ENCODE results near the gene CHN1. TPM values are rescaled to one million over a fixed set of nuclear protein-coding genes. Genes with fewer than 3 reads are reported as not detected.

Gene CHN1
- polyA plus RNA-seq, 1 donor (not counting 4 experiments of a cell fraction or from before 2014, with no cell fraction given), result 2.3 TPM

GRCh38 chr2:175010848-175011254 is 5.7 kb upstream of the CHN1 start:
- Histone ChIP-seq H3K36me3 (ENCODE audit: control insufficient read depth in 2 of 2, extremely low read depth in 1 of 2, insufficient read depth in 2 of 2, low read length in 2 of 2) (no peaks in the 10 kb centered on the region), H2AFZ (ENCODE audit: control insufficient read depth, low read length) (no peak overlapping the region), H3K27ac (ENCODE audit: control insufficient read depth, insufficient read depth, low read length) (no peak overlapping the region), H3K4me2 (ENCODE audit: control insufficient read depth, extremely low read depth, insufficient read depth, low read depth, low read length) (no peak overlapping the region), H3K9me3 (ENCODE audit: control insufficient read depth, low read depth, low read length) (no peaks in the 10 kb centered on the region), H3K27me3 (ENCODE audit: control insufficient read depth, extremely low read depth, insufficient read depth, low read length) (peaks cover 20% of the 10 kb centered on the region), H3K9ac (ENCODE audit: control insufficient read depth, extremely low read depth, insufficient read depth, low read length) (no peak overlapping the region), H4K20me1 (ENCODE audit: control insufficient read depth, extremely low read depth, insufficient read depth, low read length) (no peaks in the 10 kb centered on the region), H3K9me1 (ENCODE audit: control insufficient read depth, extremely low read depth, insufficient read depth, low read length) (no peaks in the 10 kb centered on the region), H3K4me3 (ENCODE audit: control insufficient read depth in 2 of 3, extremely low read depth in 1 of 3, insufficient read depth in 2 of 3, low read depth in 1 of 3, low read length in 3 of 3) (no peak overlapping the region), H3K4me1 (ENCODE audit: control insufficient read depth, extremely low read depth, insufficient read depth, low read length) (no peaks in the 10 kb centered on the region), H3K79me2 (ENCODE audit: control insufficient read depth, insufficient read depth, low read length) (no peaks in the 10 kb centered on the region)
- no peak for TF ChIP-seq CTCF (optimal IDR thresholded peaks at IDR 0.05 in 1 of 3, IDR thresholded peaks at IDR 0.05 in 1 of 3, conservative IDR thresholded peaks at IDR 0.05 in 1 of 3; ENCODE audit: extremely low read depth in 1 of 3, insufficient read depth in 2 of 3, low read length in 3 of 3)
- TF ChIP-seq EZH2 (IDR thresholded peaks at IDR 0.05; ENCODE audit: low read length), result no peak
- no peak for FAIRE-seq
- dilution Hi-C loops (cut with MboI; ENCODE audit: extremely low pct_ligation_motif_present, low sequenced_read_pairs), result no loop called here
- DNase-seq (ENCODE audit: low read depth, low spot score), result no peak

DNA sequence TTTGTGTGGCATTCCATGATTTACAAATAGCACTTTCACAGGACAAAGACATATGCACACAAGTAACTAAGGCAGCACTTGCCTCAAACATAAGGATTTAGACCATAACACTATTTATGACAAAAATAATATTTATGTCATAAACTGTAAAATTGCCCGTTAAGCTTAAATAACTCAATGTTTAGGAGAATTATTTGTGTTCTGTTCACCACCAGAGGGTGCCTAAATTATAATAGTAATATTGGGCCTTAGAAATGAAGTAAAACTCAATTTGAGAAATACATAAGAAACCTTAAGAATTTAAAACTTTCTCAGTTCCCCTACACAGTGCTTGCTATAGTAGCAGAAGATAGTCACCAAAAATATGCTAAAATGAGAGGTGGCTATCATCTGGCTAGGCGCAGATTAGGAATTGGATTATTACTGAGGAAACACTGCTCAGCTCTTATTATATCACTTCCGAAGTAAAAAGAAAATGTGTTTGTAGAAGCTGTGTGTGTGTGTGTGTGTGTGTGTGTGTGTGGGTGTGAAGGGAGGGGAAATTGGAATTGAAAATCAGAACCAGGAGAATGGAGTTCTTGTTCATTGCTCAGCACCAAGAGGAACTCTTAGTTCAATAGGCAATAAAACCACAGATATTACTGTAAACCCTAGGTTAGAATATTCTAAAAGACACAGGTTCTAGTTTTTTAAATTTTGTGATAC is 4.9 kb upstream of the CHN1 start:
- H2AFZ ChIP-seq (ENCODE audit: control insufficient read depth, low read length), result no peak overlapping the region
- H4K20me1 ChIP-seq (ENCODE audit: control insufficient read depth, extremely low read depth, insufficient read depth, low read length), result no peaks in the 10 kb centered on the region
- no peak overlapping the region for H3K4me2 ChIP-seq (ENCODE audit: control insufficient read depth, extremely low read depth, insufficient read depth, low read depth, low read length)
- no peak for FAIRE-seq
- no peak for DNase-seq (ENCODE audit: low read depth, low spot score)
- dilution Hi-C loops (cut with MboI; ENCODE audit: extremely low pct_ligation_motif_present, low sequenced_read_pairs), result no loop called here
- H3K27ac ChIP-seq (ENCODE audit: control insufficient read depth, insufficient read depth, low read length), result no peak overlapping the region
- H3K36me3 ChIP-seq (ENCODE audit: control insufficient read depth in 2 of 2, extremely low read depth in 1 of 2, insufficient read depth in 2 of 2, low read length in 2 of 2), result no peaks in the 10 kb centered on the region
- no peaks in the 10 kb centered on the region for H3K79me2 ChIP-seq (ENCODE audit: control insufficient read depth, insufficient read depth, low read length)
- no peak overlapping the region for H3K9ac ChIP-seq (ENCODE audit: control insufficient read depth, extremely low read depth, insufficient read depth, low read length)
- H3K4me1 ChIP-seq (ENCODE audit: control insufficient read depth, extremely low read depth, insufficient read depth, low read length), result no peaks in the 10 kb centered on the region
- H3K27me3 ChIP-seq (ENCODE audit: control insufficient read depth, extremely low read depth, insufficient read depth, low read length), result peaks cover 28% of the 10 kb centered on the region
- no peak for TF ChIP-seq EZH2 (IDR thresholded peaks at IDR 0.05; ENCODE audit: low read length)
- TF ChIP-seq CTCF (optimal IDR thresholded peaks at IDR 0.05 in 1 of 3, IDR thresholded peaks at IDR 0.05 in 1 of 3, conservative IDR thresholded peaks at IDR 0.05 in 1 of 3; ENCODE audit: extremely low read depth in 1 of 3, insufficient read depth in 2 of 3, low read length in 3 of 3), result no peak
- H3K9me3 ChIP-seq (ENCODE audit: control insufficient read depth, low read depth, low read length), result no peaks in the 10 kb centered on the region
- H3K4me3 ChIP-seq (ENCODE audit: control insufficient read depth in 2 of 3, extremely low read depth in 1 of 3, insufficient read depth in 2 of 3, low read depth in 1 of 3, low read length in 3 of 3), result no peak overlapping the region
- no peaks in the 10 kb centered on the region for H3K9me1 ChIP-seq (ENCODE audit: control insufficient read depth, extremely low read depth, insufficient read depth, low read length)
